ENCODE measurements around the gene ZBTB47.

Gene ZBTB47

GRCh38 chr3:42665050-42665878 is 11.8 kb downstream of the ZBTB47 start:
- no peak for DNase-seq (ENCODE audit: low spot score)

- no peak for DNase-seq (ENCODE audit: low spot score)
These were observed 12.5 kb downstream of the ZBTB47 start for GRCh38 chr3:42666022-42666421.

GRCh38 chr3:42666577-42666998 is 13.1 kb downstream of the ZBTB47 start:
- no peak for DNase-seq (ENCODE audit: low spot score)

GRCh38 chr3:42667096-42667522 is 13.6 kb downstream of the ZBTB47 start:
- DNase-seq (ENCODE audit: low spot score) = no peak

- no peak for DNase-seq (ENCODE audit: low spot score)
These were observed 14.3 kb downstream of the ZBTB47 start for GRCh38 chr3:42667523-42668412.

GRCh38 chr3:42668413-42668760 is 14.9 kb downstream of the ZBTB47 start:
- DNase-seq (ENCODE audit: low spot score) = no peak

- DNase-seq (ENCODE audit: low spot score) = no peak
These were observed 15.3 kb downstream of the ZBTB47 start for GRCh38 chr3:42668793-42669217.

GRCh38 chr3:42670051-42670576 is 16.6 kb downstream of the ZBTB47 start:
- no peak for DNase-seq (ENCODE audit: low spot score)

- no peak for DNase-seq (ENCODE audit: low spot score)
These were observed 17.2 kb downstream of the ZBTB47 start for GRCh38 chr3:42670670-42671069.

GRCh38 chr3:42672515-42672914 is 19.0 kb downstream of the ZBTB47 start:
- DNase-seq (ENCODE audit: low spot score) = no peak

GRCh38 chr3:42673082-42673481 is 19.6 kb downstream of the ZBTB47 start:
- no peak for DNase-seq (ENCODE audit: low spot score)

- DNase-seq (ENCODE audit: low spot score) = no peak
These were observed 20.6 kb downstream of the ZBTB47 start for GRCh38 chr3:42674146-42674545.

- DNase-seq (ENCODE audit: low spot score) = no peak
These were observed 22.4 kb downstream of the ZBTB47 start for GRCh38 chr3:42675909-42676308.

- DNase-seq (ENCODE audit: low spot score) = no peak
These were observed 24.9 kb downstream of the ZBTB47 start for GRCh38 chr3:42678447-42678846.

GRCh38 chr3:42680271-42680670 is 26.8 kb downstream of the ZBTB47 start:
- no peak for DNase-seq (ENCODE audit: low spot score)

GRCh38 chr3:42680806-42681205 is 27.3 kb downstream of the ZBTB47 start:
- DNase-seq (ENCODE audit: low spot score) = no peak

- no peak for DNase-seq (ENCODE audit: low spot score)
These were observed 28.0 kb downstream of the ZBTB47 start for GRCh38 chr3:42681361-42682038.

GRCh38 chr3:42682301-42683070 is 29.0 kb downstream of the ZBTB47 start:
- DNase-seq (ENCODE audit: low spot score) = no peak

GRCh38 chr3:42683875-42684598 is 30.5 kb downstream of the ZBTB47 start:
- peak; percentile 81 for DNase-seq (ENCODE audit: low spot score)

- no peak for DNase-seq (ENCODE audit: low spot score)
These were observed 31.3 kb downstream of the ZBTB47 start for GRCh38 chr3:42684632-42685362.

All from globus pallidus (tissue), 1 donor.